Mammary epithelial cell (primary cell): ENCODE data around the gene STAT3.

ENCODE experiments used
- CTCF ChIP-seq, 2 donors: IDR thresholded peaks in 1 of 2; conservative IDR thresholded peaks in 1 of 2; 2 replicates each; pipeline ENCODE4 v1.5.1; 2011 to 2012; ENCODE audit warnings: inconsistent platforms in 2 of 2, low read length in 2 of 2, mild to moderate bottlenecking in 2 of 2, control low read depth in 1 of 2, low read depth in 1 of 2; ENCODE audit not compliant: insufficient read depth in 1 of 2; ENCODE audit errors: extremely low read depth in 1 of 2
- EZH2 ChIP-seq: IDR thresholded peaks from 2 replicates; pipeline ENCODE4 v1.6.1; 2012; ENCODE audit warnings: low read length, inconsistent platforms, borderline replicate concordance

- TF ChIP-seq CTCF (conservative IDR thresholded peaks at IDR 0.05 in 1 of 2, IDR thresholded peaks at IDR 0.05 in 1 of 2; ENCODE audit: extremely low read depth in 1 of 2, insufficient read depth in 1 of 2, low read depth in 1 of 2, low read length in 2 of 2) (no peak), EZH2 (no peak)
These were observed 1.2 kb downstream of the STAT3 start for GRCh38 chr17:42386777-42387657.
